Measurements from ENCODE around the gene SLAMF8. TPM values are rescaled to one million over a fixed set of nuclear protein-coding genes. Genes with fewer than 3 reads are reported as not detected.

SLAMF8 gene
- total RNA-seq, 1 donor from 2014 or later: 2.4 TPM

Other genes with a start within 250 kb of the SLAMF8 start
- gene APCS, start 239.0 kb upstream of the SLAMF8 start, total RNA-seq: not detected
- not detected for gene CRP, start 112.3 kb upstream of the SLAMF8 start, total RNA-seq
- gene DUSP23, start 45.9 kb upstream of the SLAMF8 start, total RNA-seq: 18.7 TPM
- gene FCRL6, start 24.5 kb upstream of the SLAMF8 start, total RNA-seq: 0.82 TPM
- not detected for gene VSIG8, start 35.8 kb downstream of the SLAMF8 start, total RNA-seq
- 1.7 TPM for gene CFAP45, start 73.3 kb downstream of the SLAMF8 start, total RNA-seq
- 104 TPM for gene TAGLN2, start 98.6 kb downstream of the SLAMF8 start, total RNA-seq
- gene IGSF9, start 118.7 kb downstream of the SLAMF8 start, total RNA-seq: 0.79 TPM
- gene SLAMF9, start 127.4 kb downstream of the SLAMF8 start, total RNA-seq: not detected
- gene PIGM, start 205.1 kb downstream of the SLAMF8 start, total RNA-seq: 2.4 TPM
- gene KCNJ10, start 243.3 kb downstream of the SLAMF8 start, total RNA-seq: not detected